HG02943 (cell line): ENCODE measurements around the gene BPIFB4.
"Not testable (repeated sequence)": the region's sequence is repeated elsewhere in the genome, so short reads cannot be mapped to it uniquely, and the experiment has no call there.

Experiments
- ATAC-seq: cut with Tn5 transposase; IDR thresholded peaks from one replicate; pipeline ENCODE4 v1.9.1; 2021; ENCODE audit warnings: mild to moderate bottlenecking, low read depth, moderate library complexity; ENCODE audit not compliant: unreplicated experiment

The BPIFB4 gene

DNA sequence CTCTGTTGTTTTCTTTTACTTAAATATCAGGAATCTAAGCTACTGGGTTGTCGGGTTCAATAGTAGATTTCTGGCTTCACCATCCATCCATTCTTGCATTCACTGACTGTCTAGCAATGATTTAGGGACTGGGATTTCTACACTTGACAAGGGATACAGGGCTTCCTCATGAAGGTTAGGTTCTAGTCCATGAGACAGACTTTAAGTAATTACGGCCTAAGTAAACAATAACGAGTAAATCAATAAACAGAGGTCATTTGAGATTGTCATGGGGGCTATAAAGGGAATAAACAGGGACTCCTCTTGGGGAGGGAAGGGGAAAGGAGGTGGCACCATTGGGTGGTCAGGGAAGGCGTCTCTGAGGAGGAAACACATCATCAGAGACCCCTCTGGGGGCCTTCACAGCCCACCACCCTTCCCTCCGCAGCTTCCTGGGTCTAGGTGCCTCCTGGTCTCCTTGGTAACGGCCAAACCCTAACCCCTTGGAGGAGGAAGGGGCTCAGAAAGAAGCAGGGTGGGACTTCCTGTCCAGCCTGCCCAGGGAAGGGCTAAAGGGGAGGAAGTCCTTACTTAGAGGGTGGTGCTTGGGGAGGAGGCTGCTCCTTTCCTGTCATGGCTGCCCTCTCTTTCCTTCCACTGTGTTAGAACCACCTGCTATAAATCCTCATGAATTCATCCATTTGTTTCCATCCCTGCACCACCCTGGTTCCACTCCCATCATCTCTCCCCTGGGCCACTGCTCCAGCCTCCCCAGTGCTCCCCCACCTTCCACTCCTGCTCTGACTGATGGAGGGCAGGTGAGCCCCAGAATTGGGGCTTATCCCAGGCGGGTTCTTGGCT is 33.3 kb downstream of the BPIFB4 start:
- no peak for ATAC-seq

DNA sequence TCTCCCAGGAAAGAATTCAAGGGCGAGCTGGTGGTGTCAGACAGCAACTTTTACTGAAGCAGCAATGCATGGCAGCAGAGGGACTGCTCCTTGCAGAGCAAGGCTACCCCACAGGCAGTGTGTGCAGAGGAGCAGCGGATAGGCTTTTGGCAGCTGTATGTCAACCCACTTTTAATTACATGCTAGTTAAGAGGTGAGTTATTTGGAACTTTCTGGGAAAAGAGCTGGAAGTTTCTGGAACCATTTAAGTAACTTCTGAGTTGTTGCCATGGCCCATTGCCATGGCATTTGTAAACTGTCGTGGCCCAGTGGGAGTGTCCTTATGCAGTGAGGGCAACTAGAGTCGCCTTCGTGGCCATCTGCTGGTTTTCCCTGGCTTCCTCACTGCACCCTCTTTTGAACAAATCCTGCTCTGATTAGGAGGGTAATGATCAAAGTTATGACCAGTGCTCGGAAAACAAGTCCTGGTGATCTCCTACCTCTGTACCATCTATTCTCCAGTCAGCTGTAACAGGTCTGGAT is 34.0 kb downstream of the BPIFB4 start:
- no peak for ATAC-seq

DNA sequence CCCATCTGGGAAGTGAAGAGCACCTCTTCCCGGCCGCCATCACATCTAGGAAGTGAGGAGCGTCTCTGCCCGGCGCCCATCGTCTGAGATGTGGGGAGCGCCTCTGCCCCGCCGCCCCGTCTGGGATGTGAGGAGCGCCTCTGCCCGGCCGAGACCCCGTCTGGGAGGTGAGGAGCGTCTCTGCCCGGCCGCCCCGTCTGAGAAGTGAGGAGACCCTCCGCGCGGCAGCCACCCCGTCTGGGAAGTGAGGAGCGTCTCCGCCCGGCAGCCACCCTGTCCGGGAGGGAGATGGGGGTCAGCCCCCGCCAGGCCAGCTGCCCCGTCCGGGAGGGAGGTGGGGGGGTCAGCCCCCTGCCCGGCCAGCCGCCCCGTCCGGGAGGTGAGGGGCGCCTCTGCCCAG is 36.1 kb downstream of the BPIFB4 start:
- ATAC-seq: not testable (repeated sequence)

DNA sequence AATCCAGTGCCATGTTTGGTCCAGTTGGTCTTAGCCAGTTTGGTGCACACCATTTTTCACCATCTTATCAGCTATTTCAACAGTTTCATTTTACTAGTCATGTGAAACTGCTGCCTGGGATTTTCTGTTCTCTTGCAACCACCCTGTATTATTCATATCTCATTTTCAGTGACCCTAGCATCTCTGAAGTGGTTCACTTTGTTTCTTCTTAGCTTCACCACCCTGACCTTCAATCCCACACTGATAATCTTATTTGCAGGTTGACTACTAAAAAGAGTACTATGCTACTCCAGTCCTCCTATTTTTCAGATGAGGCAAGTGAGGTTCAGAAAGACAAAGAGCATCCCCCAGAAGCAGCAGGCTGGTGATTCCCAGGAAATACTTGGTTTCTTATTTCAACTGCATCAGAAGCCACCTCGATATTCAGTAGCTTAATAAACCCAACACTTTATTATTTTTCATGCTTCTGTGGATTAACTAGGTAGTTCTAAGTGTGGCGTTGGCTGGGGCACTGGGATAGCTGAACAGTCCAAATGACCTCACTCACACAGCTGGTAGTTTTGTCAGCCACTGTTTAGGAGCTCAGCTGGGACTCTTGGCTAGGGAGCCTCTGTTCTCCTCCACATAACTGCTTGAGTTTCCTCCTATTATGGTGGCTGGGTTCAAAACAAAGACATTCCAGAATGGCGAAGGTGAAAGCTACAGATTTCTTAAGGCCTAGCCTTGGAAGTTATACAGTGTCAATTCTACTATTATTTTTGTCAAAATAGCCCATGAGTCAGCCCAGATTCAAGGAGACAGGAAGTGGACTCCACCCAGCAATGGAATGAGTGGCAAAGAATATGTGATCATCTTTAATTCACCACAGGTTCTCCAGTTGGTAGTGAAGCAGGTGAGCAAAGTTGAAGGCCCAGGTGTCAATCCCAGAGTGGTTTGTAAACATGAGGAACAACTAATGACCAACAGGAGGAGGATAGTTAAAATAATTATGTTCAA is 40.6 kb downstream of the BPIFB4 start:
- ATAC-seq: no peak

DNA sequence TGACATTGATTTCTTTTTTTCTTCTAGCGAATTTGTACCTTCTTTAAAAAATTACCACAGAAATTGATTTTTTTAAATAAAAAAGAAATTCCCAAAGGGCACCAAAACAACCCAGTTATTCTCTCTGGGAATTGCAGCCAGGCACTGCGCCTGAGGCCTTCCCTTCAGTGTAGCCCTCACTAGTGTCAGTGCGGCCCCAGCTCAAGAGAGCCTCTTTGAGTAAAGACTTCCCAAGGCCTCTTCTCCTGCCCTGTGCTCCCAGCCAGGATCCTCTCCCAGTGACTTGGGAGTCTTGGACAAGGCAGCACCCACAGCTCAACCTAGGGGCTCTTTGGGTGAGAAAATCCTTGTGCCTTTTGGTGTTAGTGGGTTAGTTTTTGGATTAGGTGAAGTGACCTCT is 41.5 kb downstream of the BPIFB4 start:
- ATAC-seq: no peak

DNA sequence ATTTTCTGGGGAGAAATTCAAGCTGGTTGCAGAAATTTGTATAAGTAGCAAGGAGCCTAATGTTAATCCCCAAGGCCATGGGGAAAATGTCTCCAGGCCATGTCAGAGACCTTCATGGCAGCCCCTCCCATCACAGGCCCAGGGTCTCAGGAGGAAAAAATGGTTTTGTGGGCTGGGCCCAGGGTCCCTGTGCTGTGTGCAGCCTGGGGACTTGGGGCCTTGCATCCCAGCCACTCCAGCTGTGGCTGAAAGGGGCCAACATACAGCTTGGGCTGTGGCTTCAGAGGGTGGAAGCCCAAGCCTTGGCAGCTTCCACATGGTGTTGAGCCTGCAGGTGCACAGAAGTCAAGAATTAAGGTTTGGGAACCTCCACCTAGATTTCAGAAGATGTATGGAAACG is 42.9 kb downstream of the BPIFB4 start:
- not testable (repeated sequence) for ATAC-seq

DNA sequence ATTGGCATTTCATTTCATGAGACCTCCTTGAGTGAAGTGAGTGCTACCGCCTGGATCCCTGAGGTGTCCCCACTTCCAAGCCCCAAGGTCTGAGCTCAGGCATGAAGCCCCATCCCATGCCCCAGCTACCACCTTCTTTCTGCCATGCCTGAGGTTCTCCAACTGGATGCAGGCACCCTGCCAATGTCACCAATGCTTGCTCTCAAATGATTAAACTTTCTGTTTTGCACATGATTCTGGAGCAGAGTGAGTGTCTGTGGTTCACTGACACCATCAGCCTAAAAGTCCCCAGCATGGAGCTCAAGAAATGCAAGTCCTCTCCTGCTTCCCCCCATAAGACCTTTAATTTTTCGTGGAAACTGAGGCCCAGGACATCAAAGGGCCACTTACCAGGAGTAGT is 44.8 kb downstream of the BPIFB4 start:
- ATAC-seq: no peak

DNA sequence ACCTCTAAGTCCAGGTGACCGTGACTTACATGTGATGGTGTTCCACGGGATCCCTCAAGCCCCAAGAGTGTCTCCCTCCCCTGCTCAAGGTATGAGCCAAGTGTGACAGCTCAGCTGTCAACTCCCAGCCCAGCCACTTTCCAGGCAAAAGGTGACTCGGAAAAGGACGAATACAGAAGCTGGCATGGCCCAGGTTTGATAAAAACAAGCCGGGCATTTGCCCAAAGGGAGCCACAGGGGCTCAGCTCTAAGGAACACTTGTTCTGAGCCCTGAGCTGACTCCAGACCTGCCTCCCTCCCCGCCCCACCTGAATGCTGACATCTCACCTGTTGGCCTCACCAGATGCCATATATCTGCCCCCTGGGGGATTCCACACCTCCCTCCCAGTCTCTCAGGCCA is 45.6 kb downstream of the BPIFB4 start:
- no peak for ATAC-seq

DNA sequence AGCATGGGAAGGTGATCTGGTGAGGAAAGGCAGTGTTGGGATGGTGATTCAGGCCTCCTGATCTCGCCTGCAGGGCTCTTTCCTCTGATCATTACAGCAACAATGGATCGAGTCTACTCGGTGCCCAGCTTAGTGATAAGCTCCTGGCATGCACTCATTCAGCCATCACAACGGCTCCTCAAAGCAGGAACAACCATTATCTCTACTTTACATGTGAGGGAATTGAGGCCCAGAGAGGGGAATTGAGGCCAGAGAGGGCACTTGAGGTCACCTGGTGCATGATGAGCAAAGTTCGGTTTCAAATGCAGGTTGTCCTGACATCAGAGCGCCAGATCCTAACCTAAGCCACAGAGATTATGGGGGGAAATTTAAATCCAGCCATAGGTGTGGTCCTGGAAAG is 46.5 kb downstream of the BPIFB4 start:
- no peak for ATAC-seq

DNA sequence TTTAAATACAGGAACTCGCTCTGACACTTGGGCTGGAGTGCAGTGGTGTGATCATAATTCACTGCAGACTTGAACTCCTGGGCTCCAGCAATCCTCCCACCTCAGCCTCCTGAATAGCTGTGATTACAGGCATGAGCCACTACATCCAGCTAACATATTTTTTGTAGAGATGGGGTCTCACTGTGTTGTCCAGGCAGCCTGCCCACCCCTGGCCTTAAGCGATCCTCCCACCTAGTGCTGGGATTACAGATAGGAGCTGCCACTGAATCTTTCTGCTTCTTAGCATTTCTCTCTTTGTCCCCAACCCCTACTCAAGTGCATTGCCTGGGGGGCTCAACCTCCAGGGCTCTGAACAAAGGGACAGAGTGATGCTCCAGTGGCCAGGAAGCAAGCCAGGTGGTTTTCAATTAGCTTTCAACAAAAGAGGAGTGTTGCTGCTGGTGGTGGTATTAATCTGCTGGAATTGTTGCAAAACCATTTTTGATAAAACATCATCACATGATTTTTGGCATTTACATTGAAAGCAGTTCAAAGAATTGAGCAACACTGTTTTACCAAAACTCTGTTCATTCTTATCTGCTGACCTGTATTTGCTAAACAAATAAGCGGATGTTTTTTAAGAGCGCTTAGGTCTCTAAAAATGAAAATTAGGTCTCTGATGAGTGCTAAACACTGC is 48.1 kb downstream of the BPIFB4 start:
- no peak for ATAC-seq

DNA sequence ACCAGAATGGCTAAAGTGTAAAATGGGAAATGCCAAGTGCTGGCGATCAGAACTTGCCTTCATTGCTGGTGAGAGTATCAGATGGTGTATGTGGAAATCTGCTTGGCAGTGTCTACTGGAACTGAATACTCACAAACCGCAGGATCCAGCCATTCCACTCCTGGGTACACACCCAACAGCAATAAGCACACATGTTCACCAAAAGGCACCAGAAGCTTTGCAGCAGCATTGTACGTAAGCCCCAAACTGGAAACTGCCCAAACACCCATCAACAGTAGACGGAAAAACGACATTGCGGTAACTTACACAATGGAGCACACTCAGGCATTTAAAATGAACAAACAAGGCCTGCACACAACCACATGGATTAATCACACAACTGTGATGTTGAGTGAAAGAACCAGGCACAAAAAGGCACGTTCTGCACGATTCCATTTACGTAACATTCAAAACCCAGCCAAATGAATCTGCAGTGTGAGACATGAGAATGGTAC is 51.2 kb downstream of the BPIFB4 start:
- no peak for ATAC-seq

DNA sequence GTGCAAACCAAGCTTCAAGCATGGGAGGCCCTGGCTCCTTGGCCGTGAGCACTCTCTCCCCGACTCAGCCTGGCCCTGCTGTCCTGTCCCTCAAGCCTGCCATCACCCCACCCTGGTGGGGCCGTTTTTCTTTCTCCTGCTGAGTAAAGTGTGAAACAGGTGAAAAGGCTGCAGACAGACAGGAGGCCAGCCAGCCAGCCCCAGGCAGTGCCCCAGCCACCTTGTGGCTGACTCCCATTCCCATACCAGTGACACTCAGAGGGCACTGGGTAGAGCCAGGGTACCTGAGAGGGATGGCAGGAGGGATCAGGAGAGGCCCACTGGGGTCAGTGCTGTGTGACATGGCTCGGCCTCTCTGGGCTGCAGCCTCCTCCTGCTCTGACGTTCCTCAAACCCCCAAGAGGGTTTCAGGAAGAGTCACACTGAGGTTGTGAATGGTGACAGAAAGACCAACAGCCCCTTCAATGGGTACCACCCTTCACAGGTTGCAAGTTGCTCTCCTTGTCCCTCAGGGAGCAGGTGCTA is 52.6 kb downstream of the BPIFB4 start:
- no peak for ATAC-seq

DNA sequence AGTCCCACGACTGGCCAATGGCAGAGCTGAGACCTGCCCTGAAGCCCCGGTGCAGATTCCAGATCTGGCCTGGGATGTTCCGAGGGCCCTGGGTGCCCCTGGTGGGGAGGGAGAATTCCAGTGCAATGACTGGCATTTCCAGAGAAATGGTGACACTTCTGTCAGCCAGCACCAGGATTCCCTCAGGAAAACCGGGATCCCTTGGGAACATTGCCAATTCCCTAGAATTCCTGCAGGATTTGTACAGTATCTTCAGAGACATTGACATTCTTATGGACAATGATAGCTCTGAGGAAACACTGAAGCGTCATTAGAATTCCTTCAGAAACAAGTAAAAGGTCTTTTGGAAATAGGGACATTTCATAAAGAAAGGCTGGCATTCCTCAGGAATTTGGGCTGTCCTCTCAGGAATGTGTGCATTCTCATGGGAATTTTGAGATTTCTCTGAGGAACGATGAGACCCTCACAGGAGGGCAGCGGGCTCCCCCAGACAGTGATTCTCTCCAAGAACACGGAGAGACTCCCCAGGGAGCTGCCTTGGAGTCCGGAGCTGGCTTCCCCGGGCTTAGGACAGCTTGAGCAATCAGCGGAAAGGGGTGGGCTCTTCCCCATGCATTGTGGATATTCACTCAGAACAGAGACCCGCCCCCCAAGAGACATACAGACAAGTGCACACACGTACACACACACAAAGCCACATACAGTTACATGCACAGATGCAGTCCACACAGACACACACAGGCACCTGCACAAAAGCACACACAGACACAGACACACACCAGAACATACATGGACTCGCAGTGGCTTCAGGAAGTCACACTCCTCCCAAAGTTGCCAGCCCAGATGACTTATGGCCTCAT is 53.3 kb downstream of the BPIFB4 start:
- ATAC-seq: no peak

DNA sequence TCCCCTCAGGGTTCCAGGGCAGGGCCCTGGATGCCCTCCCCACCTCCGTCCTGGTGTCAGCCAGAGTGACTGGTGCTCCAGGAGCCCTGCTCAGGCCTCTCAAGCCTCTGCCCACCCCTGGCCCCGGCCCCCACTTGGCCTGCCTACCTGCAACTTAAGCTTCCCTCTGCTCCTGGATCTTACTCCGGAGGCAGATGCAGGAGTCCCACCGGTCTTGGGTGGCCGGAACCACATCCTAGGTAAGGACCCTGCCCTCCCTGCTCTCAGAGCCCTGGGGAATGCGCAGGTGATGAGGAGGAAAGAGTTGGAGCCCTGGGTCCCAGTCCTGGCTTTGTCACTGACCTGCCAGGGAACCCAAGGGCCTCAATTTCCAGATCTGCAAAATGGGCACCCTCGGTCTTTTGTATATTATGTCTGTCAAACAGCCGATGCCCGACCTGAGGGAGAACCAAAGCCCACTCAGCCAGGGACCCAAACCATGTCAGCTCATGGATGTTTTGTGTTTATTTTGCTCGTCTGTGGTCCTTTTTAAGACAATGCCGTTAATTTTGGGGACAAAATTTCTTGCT is 54.0 kb downstream of the BPIFB4 start:
- no peak for ATAC-seq

DNA sequence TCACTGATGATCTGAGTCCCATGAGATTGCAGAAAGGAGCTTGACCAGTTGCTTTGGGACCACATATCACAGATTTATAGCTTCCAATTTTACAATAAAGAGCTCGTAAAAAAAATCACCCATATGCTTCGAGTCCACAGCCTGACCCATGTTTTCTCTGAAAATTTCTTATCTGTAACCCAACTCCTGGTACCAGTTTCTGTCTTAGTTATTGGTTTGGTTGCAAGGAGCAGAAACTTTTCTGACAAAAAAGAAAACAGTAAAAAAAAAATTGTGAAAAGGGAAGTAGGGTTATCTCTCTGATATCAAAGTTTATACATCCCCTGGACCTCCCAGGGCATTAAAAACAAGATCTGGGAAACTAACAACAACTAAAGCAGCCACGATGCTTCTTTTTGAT is 57.8 kb downstream of the BPIFB4 start:
- no peak for ATAC-seq

DNA sequence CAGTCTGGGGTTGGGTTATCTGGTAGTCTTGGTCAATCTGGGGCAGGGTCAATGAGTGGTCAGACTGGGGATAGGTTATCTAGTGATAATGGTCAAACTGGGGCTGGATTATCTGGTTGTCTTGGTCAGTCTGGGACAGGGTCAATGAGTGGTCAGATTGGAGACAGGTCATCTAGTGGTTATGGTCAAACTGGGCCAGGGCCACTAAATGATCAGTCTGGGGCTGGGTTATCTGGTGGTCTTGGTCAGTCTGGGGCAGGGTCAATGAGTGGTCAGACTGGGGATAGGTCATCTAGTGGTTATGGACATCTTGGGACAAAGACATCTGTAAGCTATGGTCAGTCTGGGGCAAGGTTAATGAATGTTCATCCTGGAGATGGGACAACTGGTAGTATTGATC is 60.0 kb downstream of the BPIFB4 start:
- no peak for ATAC-seq

DNA sequence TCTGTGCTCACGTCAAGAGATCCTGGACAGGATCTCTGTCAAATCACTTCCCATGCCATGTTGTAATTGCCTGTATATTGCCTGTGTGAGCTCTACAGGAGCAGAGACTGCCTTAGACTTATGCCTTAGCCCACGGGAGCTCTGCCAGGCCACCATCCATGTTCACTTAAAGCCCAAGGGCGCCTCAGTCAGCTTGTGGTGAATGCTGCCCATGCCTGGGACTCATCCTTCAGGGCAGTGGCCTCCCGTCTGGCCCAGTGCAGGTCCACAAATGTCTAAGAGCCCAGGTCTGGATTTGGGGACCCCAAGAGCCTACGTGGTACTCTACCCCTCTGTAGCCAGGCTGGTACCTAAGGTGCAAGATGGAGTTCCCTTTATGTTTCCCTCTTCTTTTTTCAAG is 66.1 kb downstream of the BPIFB4 start:
- ATAC-seq: no peak

DNA sequence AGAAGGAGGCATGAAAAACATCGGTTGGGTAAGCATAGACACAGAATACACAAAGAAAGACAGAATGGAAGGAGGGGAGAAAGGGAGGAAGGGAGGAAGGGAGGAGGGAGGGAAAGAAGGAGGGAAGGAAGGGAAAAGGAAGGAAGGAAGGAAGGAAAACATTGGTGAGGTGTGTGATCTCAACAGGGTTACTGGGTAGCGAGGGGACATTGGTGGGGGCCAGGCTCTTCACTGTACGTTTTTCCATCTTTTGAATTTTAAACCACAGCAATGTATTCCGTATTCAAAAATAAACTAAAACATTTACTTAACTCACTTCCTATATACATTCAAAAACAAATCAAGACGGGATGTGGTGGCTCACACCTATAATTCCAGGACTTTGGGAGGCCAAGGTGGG is 67.9 kb downstream of the BPIFB4 start:
- ATAC-seq: no peak

DNA sequence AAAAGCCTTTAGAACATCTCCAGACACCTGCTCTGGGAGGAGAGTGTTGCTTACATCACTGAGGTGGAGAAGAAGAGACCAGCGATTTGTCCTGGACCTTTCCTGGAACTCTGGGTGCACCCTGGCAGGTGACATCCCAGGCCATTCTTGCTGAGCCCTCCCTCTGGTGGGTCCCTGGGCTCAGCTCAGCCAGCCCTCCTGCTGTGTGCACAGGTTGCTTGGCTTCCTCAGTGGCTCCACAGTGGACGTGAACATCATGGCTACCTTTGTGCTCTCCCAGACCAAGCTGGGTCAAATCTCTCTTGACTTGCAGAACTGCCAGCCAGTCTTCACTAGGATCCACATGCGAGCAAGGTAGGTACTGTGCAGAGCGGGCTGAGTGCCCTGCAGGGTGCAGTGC is 68.6 kb downstream of the BPIFB4 start:
- ATAC-seq: no peak
